ENCODE data around the gene XAGE5. TPM values are rescaled to one million over a fixed set of nuclear protein-coding genes. Genes with fewer than 3 reads are reported as not detected.
"Not testable (repeated sequence)": the region's sequence is repeated elsewhere in the genome, so short reads cannot be mapped to it uniquely, and the experiment has no call there.

XAGE5 gene
- total and polyA plus RNA-seq, 3 experiments from 2014 or later: not detected

GRCh38 chrX:52830551-52830950 lies 19.5 kb downstream of the XAGE5 start:
- CTCF ChIA-PET: no interaction called here
- H3K4me3 Mint-ChIP-seq: no peak overlapping the region

GRCh38 chrX:52839137-52839536 lies 28.1 kb downstream of the XAGE5 start:
- no peak overlapping the region for H3K27ac Mint-ChIP-seq
- H3K27me3 ChIP-seq (ENCODE audit: insufficient read depth, low read length, poor library complexity, severe bottlenecking): no peaks in the 10 kb centered on the region
- DNase-seq: no peak
- H3K4me1 Mint-ChIP-seq: no peaks in the 10 kb centered on the region
- H3K36me3 ChIP-seq (ENCODE audit: insufficient read depth, low read length): no peaks in the 10 kb centered on the region
- no peaks in the 10 kb centered on the region for H3K36me3 Mint-ChIP-seq
- H3K4me3 ChIP-seq (ENCODE audit: low read length): no peak overlapping the region
- CTCF ChIA-PET: no interaction called here
- no peak overlapping the region for H3K4me3 Mint-ChIP-seq
- peaks cover 0 to 1% (median 0%) of the 10 kb centered on the region in 5 donors for H3K9me3 Mint-ChIP-seq
- no peaks in the 10 kb centered on the region for H3K9me3 ChIP-seq (ENCODE audit: low read length)
- POLR2A ChIA-PET: no interaction called here
- H3K27me3 Mint-ChIP-seq: peaks cover 0 to 9% of the 10 kb centered on the region in 2 donors
- no peaks in the 10 kb centered on the region for H3K4me1 ChIP-seq (ENCODE audit: insufficient read depth, low read length)
- H3K27ac ChIP-seq (ENCODE audit: low read depth, low read length): no peak overlapping the region

More at GRCh38 chrX:52830551-52830950, 19.5 kb downstream of the XAGE5 start:
- Mint-ChIP-seq H3K4me1 (no peaks in the 10 kb centered on the region), H3K36me3 (no peaks in the 10 kb centered on the region), H3K27me3 (peaks cover 0 to 6% of the 10 kb centered on the region in 2 donors), H3K9me3 (no peaks in the 10 kb centered on the region), H3K27ac (no peak overlapping the region)
- H3K36me3 ChIP-seq (ENCODE audit: insufficient read depth, low read length): no peaks in the 10 kb centered on the region
- POLR2A ChIA-PET: no interaction called here
- H3K4me3 ChIP-seq (ENCODE audit: low read length): no peak overlapping the region
- H3K9me3 ChIP-seq (ENCODE audit: low read length): no peaks in the 10 kb centered on the region
- H3K27me3 ChIP-seq (ENCODE audit: insufficient read depth, low read length, poor library complexity, severe bottlenecking): no peaks in the 10 kb centered on the region
- no peak for DNase-seq
- H3K27ac ChIP-seq (ENCODE audit: low read depth, low read length): no peak overlapping the region
- no peaks in the 10 kb centered on the region for H3K4me1 ChIP-seq (ENCODE audit: insufficient read depth, low read length)

GRCh38 chrX:52843619-52844018 lies 32.5 kb downstream of the XAGE5 start:
- H3K27ac ChIP-seq (ENCODE audit: low read depth, low read length); H3K27me3 ChIP-seq (ENCODE audit: insufficient read depth, low read length, poor library complexity, severe bottlenecking); H3K4me3 Mint-ChIP-seq; CTCF ChIA-PET; H3K36me3 ChIP-seq (ENCODE audit: insufficient read depth, low read length); H3K36me3 Mint-ChIP-seq; H3K9me3 ChIP-seq (ENCODE audit: low read length); POLR2A ChIA-PET; H3K27ac Mint-ChIP-seq; H3K9me3 Mint-ChIP-seq; H3K4me1 ChIP-seq (ENCODE audit: insufficient read depth, low read length); H3K4me3 ChIP-seq (ENCODE audit: low read length); DNase-seq; H3K27me3 Mint-ChIP-seq; H3K4me1 Mint-ChIP-seq: not testable (repeated sequence)

- H3K4me3 ChIP-seq (ENCODE audit: low read length): no peak overlapping the region
- ChIA-PET POLR2A (no interaction called here), CTCF (no interaction called here)
- no peaks in the 10 kb centered on the region for H3K9me3 ChIP-seq (ENCODE audit: low read length)
- Mint-ChIP-seq H3K36me3 (no peaks in the 10 kb centered on the region), H3K4me3 (no peak overlapping the region), H3K27ac (no peak overlapping the region), H3K4me1 (no peaks in the 10 kb centered on the region), H3K9me3 (peaks cover 0 to 1% (median 0%) of the 10 kb centered on the region in 5 donors), H3K27me3 (peaks cover 16 to 27% of the 10 kb centered on the region in 2 donors)
- no peaks in the 10 kb centered on the region for H3K27me3 ChIP-seq (ENCODE audit: insufficient read depth, low read length, poor library complexity, severe bottlenecking)
- no peak overlapping the region for H3K27ac ChIP-seq (ENCODE audit: low read depth, low read length)
- no peaks in the 10 kb centered on the region for H3K4me1 ChIP-seq (ENCODE audit: insufficient read depth, low read length)
- H3K36me3 ChIP-seq (ENCODE audit: insufficient read depth, low read length): no peaks in the 10 kb centered on the region
- no peak for DNase-seq
Observed at GRCh38 chrX:52852110-52852860, 41.2 kb downstream of the XAGE5 start.

GRCh38 chrX:52856991-52857525 lies 46.0 kb downstream of the XAGE5 start:
- CTCF ChIA-PET; H3K36me3 Mint-ChIP-seq; H3K9me3 Mint-ChIP-seq; H3K4me3 Mint-ChIP-seq; H3K4me3 ChIP-seq (ENCODE audit: low read length); H3K4me1 ChIP-seq (ENCODE audit: insufficient read depth, low read length); POLR2A ChIA-PET; H3K9me3 ChIP-seq (ENCODE audit: low read length); H3K4me1 Mint-ChIP-seq; H3K27ac ChIP-seq (ENCODE audit: low read depth, low read length); H3K36me3 ChIP-seq (ENCODE audit: insufficient read depth, low read length); H3K27me3 ChIP-seq (ENCODE audit: insufficient read depth, low read length, poor library complexity, severe bottlenecking); H3K27ac Mint-ChIP-seq; DNase-seq: not testable (repeated sequence)
- H3K27me3 Mint-ChIP-seq: peaks cover 16 to 29% of the 10 kb centered on the region in 2 donors

GRCh38 chrX:52865343-52865998 lies 54.4 kb downstream of the XAGE5 start:
- H3K4me3 ChIP-seq (ENCODE audit: low read length): no peak overlapping the region
- H3K4me3 Mint-ChIP-seq: no peak overlapping the region
- no peaks in the 10 kb centered on the region for H3K9me3 ChIP-seq (ENCODE audit: low read length)
- no peaks in the 10 kb centered on the region for H3K27me3 ChIP-seq (ENCODE audit: insufficient read depth, low read length, poor library complexity, severe bottlenecking)
- POLR2A ChIA-PET: no interaction called here
- H3K27ac ChIP-seq (ENCODE audit: low read depth, low read length): no peak overlapping the region
- no peaks in the 10 kb centered on the region for H3K9me3 Mint-ChIP-seq
- H3K27ac Mint-ChIP-seq: no peak overlapping the region
- DNase-seq: no peak
- no peaks in the 10 kb centered on the region for H3K4me1 ChIP-seq (ENCODE audit: insufficient read depth, low read length)
- no peaks in the 10 kb centered on the region for H3K36me3 ChIP-seq (ENCODE audit: insufficient read depth, low read length)
- CTCF ChIA-PET: no interaction called here
- no peaks in the 10 kb centered on the region for H3K4me1 Mint-ChIP-seq
- H3K36me3 Mint-ChIP-seq: no peaks in the 10 kb centered on the region
- H3K27me3 Mint-ChIP-seq: peaks cover 0 to 13% of the 10 kb centered on the region in 2 donors

Other genes with a start within 250 kb of the XAGE5 start
- gene SSX7, start 156.4 kb upstream of the XAGE5 start, total RNA-seq: not detected
- gene SSX7, start 156.4 kb upstream of the XAGE5 start, polyA plus RNA-seq: not detected
- gene SSX2, start 104.1 kb upstream of the XAGE5 start, total RNA-seq: not detected
- not detected for gene SSX2, start 104.1 kb upstream of the XAGE5 start, polyA plus RNA-seq
- gene SSX2B, start 60.0 kb upstream of the XAGE5 start, total RNA-seq: not detected
- gene SSX2B, start 60.0 kb upstream of the XAGE5 start, polyA plus RNA-seq: not detected
- not detected for gene SPANXN5, start 13.9 kb upstream of the XAGE5 start, total RNA-seq
- not detected for gene SPANXN5, start 13.9 kb upstream of the XAGE5 start, polyA plus RNA-seq
- gene XAGE3, start 56.8 kb downstream of the XAGE5 start, total RNA-seq: not detected
- not detected for gene XAGE3, start 56.8 kb downstream of the XAGE5 start, polyA plus RNA-seq
- 10 to 100 TPM; 11.6 to 13.2 TPM for gene FAM156B, start 86.0 kb downstream of the XAGE5 start, total RNA-seq
- gene FAM156B, start 86.0 kb downstream of the XAGE5 start, polyA plus RNA-seq: 4.4 TPM
- 10 to 100 TPM; 18.1 to 18.5 TPM for gene FAM156A, start 147.2 kb downstream of the XAGE5 start, total RNA-seq
- gene FAM156A, start 147.2 kb downstream of the XAGE5 start, polyA plus RNA-seq: 4.2 TPM
- gene GPR173, start 237.5 kb downstream of the XAGE5 start, total RNA-seq: not detected
- not detected for gene GPR173, start 237.5 kb downstream of the XAGE5 start, polyA plus RNA-seq

Data from CD8-positive, alpha-beta memory T cell (primary cell).